ENCODE data around the gene RNF169. TPM values are rescaled to one million over a fixed set of nuclear protein-coding genes. Genes with fewer than 3 reads are reported as not detected.

RNF169 gene
- total and polyA plus RNA-seq, 9 of the 15 experiments (the other 6 are each of a cell fraction or from before 2014, with no cell fraction given): 0.68 to 18.1 (median 10.1) TPM

DNA sequence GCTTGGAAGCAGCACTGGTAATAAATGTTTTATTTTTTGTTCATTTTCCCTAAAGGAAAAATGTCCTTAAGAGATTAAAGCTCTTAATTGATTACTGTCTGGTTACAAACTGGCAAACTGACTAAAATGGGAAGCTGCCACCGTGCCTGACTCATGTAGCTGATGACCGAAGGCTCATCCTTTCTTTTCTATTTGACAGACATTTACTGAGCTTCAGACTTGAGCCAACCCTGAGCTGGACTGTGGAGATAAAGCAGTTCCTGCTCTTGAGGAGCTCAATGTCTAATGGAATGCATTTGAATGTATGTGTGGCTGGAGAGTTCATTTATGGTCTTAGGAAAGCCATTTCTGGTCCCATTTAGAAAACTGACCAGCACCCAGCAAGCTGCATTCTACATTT lies 91.3 kb downstream of the RNF169 start:
- H3K9ac ChIP-seq (ENCODE audit: insufficient read depth in 1 of 2, low read depth in 2 of 2, low read length in 2 of 2): no peak overlapping the region
- ChIA-PET POLR2A (interaction anchor here (0.5 to 2.4 kb wide), 7 partner anchors 11 to 546 kb away, joined by 3 to 6 read pairs (median 3); no protein-coding TSS in a partner anchor), CTCF (ENCODE audit: low intra/inter-chr PET ratio) (no interaction called here)
- in situ Hi-C loops (cut with MboI) (no loop called here), intact Hi-C loops (cut with micrococcal nuclease) (no loop called here)
- no peaks in the 10 kb centered on the region for H4K20me1 ChIP-seq (replicated peaks; ENCODE audit: control insufficient read depth, insufficient read depth, low read length)
- no peak overlapping the region for H3K4me2 ChIP-seq (ENCODE audit: insufficient read depth, low read length)
- no peak overlapping the region for H2AFZ ChIP-seq (ENCODE audit: low read depth, low read length)
- no peaks in the 10 kb centered on the region for H3K79me2 ChIP-seq (ENCODE audit: control insufficient read depth, insufficient read depth, low read length)
- H3K4me3 ChIP-seq: no peak overlapping the region
- WGBS (ENCODE audit: insufficient coverage, low coverage, missing lambda C conversion rate): 24% methylated on average over 2 of the region's 2 CpGs
- H3K27ac ChIP-seq (ENCODE audit: extremely low read depth, low read depth, low read length): peak overlapping the region; percentile 36; the same call in 2 of the 3 replicates
- FAIRE-seq: peak; percentile 74
- H3K4me1 ChIP-seq (replicated peaks in 1 of 2; ENCODE audit: control insufficient read depth in 2 of 2, insufficient read depth in 2 of 2, low read length in 2 of 2): peaks cover 0 to 3% of the 10 kb centered on the region in 2 experiments; a peak in 2 of 5 replicates
- peak; percentile 73 for ATAC-seq
- no TSS peak for BruUV-seq (replicated peaks)
- no peaks in the 10 kb centered on the region for H3K9me3 ChIP-seq (replicated peaks; ENCODE audit: control insufficient read depth, insufficient read depth, low read depth, low read length)
- DNase-seq (ENCODE audit: extremely low read depth in 1 of 4, low spot score in 3 of 4): peak in 2 of 4 experiments; percentile 29 to 50
- H3K36me3 ChIP-seq (ENCODE audit: control insufficient read depth, insufficient read depth, low read length): peaks cover 89% of the 10 kb centered on the region; the same call in 2 of the 3 replicates
- H3K9me1 ChIP-seq (ENCODE audit: control insufficient read depth, insufficient read depth, low read length): no peaks in the 10 kb centered on the region
- no peaks in the 10 kb centered on the region for H3K27me3 ChIP-seq (ENCODE audit: control insufficient read depth in 2 of 2, insufficient read depth in 2 of 2, low read length in 2 of 2)
- peak; percentile 67 for TF ChIP-seq PKNOX1 (IDR thresholded peaks at IDR 0.05)
- no peak for TF ChIP-seq ZFP1 (CRISPR knock-in tag; IDR thresholded peaks at IDR 0.05)
- TF ChIP-seq KAT8 (IDR thresholded peaks at IDR 0.05; ENCODE audit: low read depth): no peak
- no peak for TF ChIP-seq SMARCA4 (IDR thresholded peaks at IDR 0.05)
- no peak for TF ChIP-seq CHCHD3 (CRISPR knock-in tag; IDR thresholded peaks at IDR 0.05)
- 0 out of 2 replicates have a peak, but pooled peaks have one; percentile 11 for TF ChIP-seq SPI1 (IDR thresholded peaks at IDR 0.05; ENCODE audit: borderline replicate concordance, low read depth, low read length)
- TF ChIP-seq, protein P1, sequence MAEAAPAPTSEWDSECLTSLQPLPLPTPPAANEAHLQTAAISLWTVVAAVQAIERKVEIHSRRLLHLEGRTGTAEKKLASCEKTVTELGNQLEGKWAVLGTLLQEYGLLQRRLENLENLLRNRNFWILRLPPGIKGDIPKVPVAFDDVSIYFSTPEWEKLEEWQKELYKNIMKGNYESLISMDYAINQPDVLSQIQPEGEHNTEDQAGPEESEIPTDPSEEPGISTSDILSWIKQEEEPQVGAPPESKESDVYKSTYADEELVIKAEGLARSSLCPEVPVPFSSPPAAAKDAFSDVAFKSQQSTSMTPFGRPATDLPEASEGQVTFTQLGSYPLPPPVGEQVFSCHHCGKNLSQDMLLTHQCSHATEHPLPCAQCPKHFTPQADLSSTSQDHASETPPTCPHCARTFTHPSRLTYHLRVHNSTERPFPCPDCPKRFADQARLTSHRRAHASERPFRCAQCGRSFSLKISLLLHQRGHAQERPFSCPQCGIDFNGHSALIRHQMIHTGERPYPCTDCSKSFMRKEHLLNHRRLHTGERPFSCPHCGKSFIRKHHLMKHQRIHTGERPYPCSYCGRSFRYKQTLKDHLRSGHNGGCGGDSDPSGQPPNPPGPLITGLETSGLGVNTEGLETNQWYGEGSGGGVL (CRISPR knock-in tag; IDR thresholded peaks at IDR 0.05): no peak
- TF ChIP-seq, protein P2, sequence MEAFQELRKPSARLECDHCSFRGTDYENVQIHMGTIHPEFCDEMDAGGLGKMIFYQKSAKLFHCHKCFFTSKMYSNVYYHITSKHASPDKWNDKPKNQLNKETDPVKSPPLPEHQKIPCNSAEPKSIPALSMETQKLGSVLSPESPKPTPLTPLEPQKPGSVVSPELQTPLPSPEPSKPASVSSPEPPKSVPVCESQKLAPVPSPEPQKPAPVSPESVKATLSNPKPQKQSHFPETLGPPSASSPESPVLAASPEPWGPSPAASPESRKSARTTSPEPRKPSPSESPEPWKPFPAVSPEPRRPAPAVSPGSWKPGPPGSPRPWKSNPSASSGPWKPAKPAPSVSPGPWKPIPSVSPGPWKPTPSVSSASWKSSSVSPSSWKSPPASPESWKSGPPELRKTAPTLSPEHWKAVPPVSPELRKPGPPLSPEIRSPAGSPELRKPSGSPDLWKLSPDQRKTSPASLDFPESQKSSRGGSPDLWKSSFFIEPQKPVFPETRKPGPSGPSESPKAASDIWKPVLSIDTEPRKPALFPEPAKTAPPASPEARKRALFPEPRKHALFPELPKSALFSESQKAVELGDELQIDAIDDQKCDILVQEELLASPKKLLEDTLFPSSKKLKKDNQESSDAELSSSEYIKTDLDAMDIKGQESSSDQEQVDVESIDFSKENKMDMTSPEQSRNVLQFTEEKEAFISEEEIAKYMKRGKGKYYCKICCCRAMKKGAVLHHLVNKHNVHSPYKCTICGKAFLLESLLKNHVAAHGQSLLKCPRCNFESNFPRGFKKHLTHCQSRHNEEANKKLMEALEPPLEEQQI (IDR thresholded peaks at IDR 0.05): peak; percentile 52; the same call in 1 of the 2 replicates
- no peak for TF ChIP-seq PBX2 (CRISPR knock-in tag; IDR thresholded peaks at IDR 0.05; ENCODE audit: low read depth)
- no peak for TF ChIP-seq PBX2 (tag; conservative IDR thresholded peaks at IDR 0.05; ENCODE audit: low read depth)
- no peak for TF ChIP-seq CEBPZ (IDR thresholded peaks at IDR 0.05; ENCODE audit: borderline replicate concordance, low read depth, low read length)

Measured in K562 (cell line).